Heart left ventricle (tissue), 16 donors: ENCODE results near the gene SMARCA2. TPM values are rescaled to one million over a fixed set of nuclear protein-coding genes. Genes with fewer than 3 reads are reported as not detected.

Experiments used
- ATAC-seq, 4 donors: fragments of 200-7000 bp; cut with Tn5 transposase; one replicate each; pipeline ENCODE4 v1.9.1; 2020 to 2022; ENCODE audit warnings: moderate library complexity in 4 of 4, mild to moderate bottlenecking in 3 of 4, moderate number of reproducible peaks in 1 of 4
- DNase-seq, 5 donors: peaks; one replicate each; pipeline ENCODE4 v3.0.0-alpha.2; 2020
- H3K27ac ChIP-seq, 12 donors: fragments of 200-600 bp; sonication (generic) in 4 of 12; one replicate each; pipeline versions ENCODE4 v1.5.0 to v1.8.0; 2016 to 2022; ENCODE audit warnings: mild to moderate bottlenecking in 2 of 12
- H3K27me3 ChIP-seq, 9 donors: fragments of 200-600 bp; sonication (generic) in 2 of 9; one replicate each; pipeline versions ENCODE4 v1.5.1 to v1.8.0; 2016 to 2022; ENCODE audit warnings: mild to moderate bottlenecking in 3 of 9
- H3K36me3 ChIP-seq, 9 donors: fragments of 200-600 bp; sonication (generic) in 2 of 9; one replicate each; pipeline versions ENCODE4 v1.5.0 to v1.8.0; 2018 to 2022; ENCODE audit warnings: mild to moderate bottlenecking in 2 of 9
- H3K4me1 ChIP-seq, 12 donors: fragments of 200-600 bp; sonication (generic) in 4 of 12; one replicate each; pipeline versions ENCODE4 v1.5.0 to v1.8.0; 2016 to 2022; ENCODE audit warnings: mild to moderate bottlenecking in 3 of 12
- H3K4me3 ChIP-seq, 12 donors: fragments of 200-600 bp; sonication (generic) in 4 of 12; one replicate each; pipeline versions ENCODE4 v1.5.0 to v1.8.0; 2017 to 2022; ENCODE audit warnings: mild to moderate bottlenecking in 9 of 12, moderate library complexity in 4 of 12
- H3K9me3 ChIP-seq, 12 donors: fragments of 200-600 bp; sonication (generic) in 4 of 12; one replicate each; pipeline versions ENCODE4 v1.5.0 to v1.8.0; 2016 to 2022; ENCODE audit warnings: mild to moderate bottlenecking in 1 of 12
- POLR2A ChIP-seq, 2 donors: fragments of 450-650 bp; IDR thresholded peaks; one replicate each; pipeline ENCODE4 v1.6.1; 2017; ENCODE audit warnings: antibody characterized with exemption in 2 of 2, mild to moderate bottlenecking in 2 of 2, moderate library complexity in 2 of 2
- WGBS, 4 donors: extraction: QIAGEN DNeasy Blood & Tissue Kit in 2 of 4; methylation state at CpG; one replicate each; pipeline versions ENCODE4 v1.1.5 to v1.1.7; 2013 to 2018; 5-methylcytosine and 5-hydroxymethylcytosine counted together
- intact Hi-C, 10 donors: fragments of 100-400 bp; cut with DNase I; formaldehyde crosslinking; loops; one replicate each; pipeline versions ENCODE4 v1.11.1 to v1.14.2; 2022
- polyA plus RNA-seq, 2 donors: library from polyadenylated mRNA; stranded (reverse); fragments of 200-250 nt; gene quantifications; one replicate each; pipeline ENCODE4 v1.2.3, GENCODE V29; 2013
- total RNA-seq, 9 donors: library from RNA; depleted of rRNA in 2 of 9; stranded (reverse); fragments of >200 nt in 2 of 9; fragmentation: NEBNext Ultra II Directional in 3 of 9; extraction: Animal tissue kit (Norgen Biotek cat#: 25700) in 3 of 9; gene quantifications; one replicate each; pipeline versions ENCODE4 v1.1.0 to v1.2.4, GENCODE V29; 2016 to 2023
- TF ChIP-seq, protein P1 (sequence below), 12 donors: fragments of 200-600 bp; sonication (generic) in 4 of 12; IDR thresholded peaks; one replicate each; pipeline versions ENCODE4 v1.5.0 to v1.8.0; 2018 to 2022; ENCODE audit warnings: antibody characterized with exemption in 12 of 12, mild to moderate bottlenecking in 5 of 12
- donor health status: ischemic (EF 13 %, LVEDD 7.1; RV severe dilation, severe dysfunction).
- donor health status: healthy with polysubstance abuse.
- donor health status: DM: no; HTN: yes; CAD: no.
- donor health status: DM: no; HTN: no; CAD: no.
- donor health status: ischemic (EF 25% LVEDD 6.9; RV normal size, moderate dysfunction).
- donor health status: ischemic (EF 25% LVEDD 5.7; RV mildly dilated, moderate dysfunction).
- donor health status: healthy.
- donor health status: DM: yes; HTN: yes; CAD: no.
- donor health status: ischemic (EF 35%, LVEDD 5.7; RV mildly dilated, moderate dysfunction).
- donor health status: nonischemic (EF 11% LVEDD 7.7; RV severe dilation, severe dysfunction).
- donor health status: DM: yes; HTN: yes; CAD: no.
- donor health status: PGD.
- donor health status: ischemic (EF 29% LVEDD 5.4; RV normal size, mild dysfunction).
- donor health status: nonischemic (EF 23%, LVEDD 6.1; RV moderate dilation, normal function).

The SMARCA2 gene
- total and polyA plus RNA-seq, 11 donors, result 29.3 to 149 (median 103) TPM

- Histone ChIP-seq H3K27ac (no peak overlapping the region), H3K4me1 (no peaks in the 10 kb centered on the region), H3K9me3 (no peaks in the 10 kb centered on the region), H3K27me3 (peaks cover 0 to 3% (median 0%) of the 10 kb centered on the region in 9 donors), H3K36me3 (no peaks in the 10 kb centered on the region), H3K4me3 (no peak overlapping the region)
- ATAC-seq (no peak), DNase-seq (no peak)
- TF ChIP-seq, protein P1, sequence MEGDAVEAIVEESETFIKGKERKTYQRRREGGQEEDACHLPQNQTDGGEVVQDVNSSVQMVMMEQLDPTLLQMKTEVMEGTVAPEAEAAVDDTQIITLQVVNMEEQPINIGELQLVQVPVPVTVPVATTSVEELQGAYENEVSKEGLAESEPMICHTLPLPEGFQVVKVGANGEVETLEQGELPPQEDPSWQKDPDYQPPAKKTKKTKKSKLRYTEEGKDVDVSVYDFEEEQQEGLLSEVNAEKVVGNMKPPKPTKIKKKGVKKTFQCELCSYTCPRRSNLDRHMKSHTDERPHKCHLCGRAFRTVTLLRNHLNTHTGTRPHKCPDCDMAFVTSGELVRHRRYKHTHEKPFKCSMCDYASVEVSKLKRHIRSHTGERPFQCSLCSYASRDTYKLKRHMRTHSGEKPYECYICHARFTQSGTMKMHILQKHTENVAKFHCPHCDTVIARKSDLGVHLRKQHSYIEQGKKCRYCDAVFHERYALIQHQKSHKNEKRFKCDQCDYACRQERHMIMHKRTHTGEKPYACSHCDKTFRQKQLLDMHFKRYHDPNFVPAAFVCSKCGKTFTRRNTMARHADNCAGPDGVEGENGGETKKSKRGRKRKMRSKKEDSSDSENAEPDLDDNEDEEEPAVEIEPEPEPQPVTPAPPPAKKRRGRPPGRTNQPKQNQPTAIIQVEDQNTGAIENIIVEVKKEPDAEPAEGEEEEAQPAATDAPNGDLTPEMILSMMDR (IDR thresholded peaks at IDR 0.05), result no peak
- no peak for TF ChIP-seq POLR2A (IDR thresholded peaks at IDR 0.05)
- WGBS, 4 donors, result 81 to 85% (median 83%) methylated on average over 5 of the region's 5 CpGs
- intact Hi-C loops, result no loop called here
Measured at GRCh38 chr9:1994180-1994579, 21.0 kb upstream of the SMARCA2 start.

GRCh38 chr9:1995084-1995483, 20.1 kb upstream of the SMARCA2 start:
- Histone ChIP-seq H3K9me3 (no peaks in the 10 kb centered on the region), H3K27me3 (peaks cover 0 to 3% (median 0%) of the 10 kb centered on the region in 9 donors), H3K4me3 (no peak overlapping the region), H3K4me1 (no peaks in the 10 kb centered on the region), H3K27ac (no peak overlapping the region), H3K36me3 (no peaks in the 10 kb centered on the region)
- intact Hi-C loops, result no loop called here
- DNase-seq (no peak), ATAC-seq (no peak)
- WGBS, 4 donors, result 81 to 88% (median 84%) methylated on average over 1 of the region's 1 CpG
- TF ChIP-seq, protein P1 (IDR thresholded peaks at IDR 0.05), result no peak
- no peak for TF ChIP-seq POLR2A (IDR thresholded peaks at IDR 0.05)

DNA sequence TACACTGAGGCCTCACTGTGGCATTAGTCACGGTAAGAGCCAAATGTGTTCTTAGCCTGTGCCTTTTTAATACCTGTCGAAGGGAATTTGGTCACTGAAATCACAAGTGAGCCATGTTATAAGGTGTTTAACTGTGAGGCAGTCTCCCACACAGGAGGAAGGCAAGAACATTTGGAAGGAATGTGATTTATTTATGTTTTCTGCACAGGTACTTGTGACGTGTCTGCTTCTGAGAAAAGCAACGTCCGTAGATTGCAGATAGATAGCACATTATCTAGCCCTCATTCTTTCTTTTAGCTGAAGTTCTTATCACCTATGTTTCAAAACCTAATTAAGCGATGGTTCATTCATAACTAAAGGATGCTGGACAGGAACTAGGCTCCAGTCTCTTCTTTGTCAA, 19.0 kb upstream of the SMARCA2 start:
- no peaks in the 10 kb centered on the region for H3K36me3 ChIP-seq
- peaks cover 0 to 3% (median 0%) of the 10 kb centered on the region in 9 donors for H3K27me3 ChIP-seq
- no peaks in the 10 kb centered on the region for H3K9me3 ChIP-seq
- TF ChIP-seq, protein P1 (IDR thresholded peaks at IDR 0.05), result no peak
- TF ChIP-seq POLR2A (IDR thresholded peaks at IDR 0.05), result no peak
- WGBS, 4 donors, result 83 to 87% (median 84%) methylated on average over 6 of the region's 6 CpGs
- intact Hi-C loops, result no loop called here
- H3K4me3 ChIP-seq, result no peak overlapping the region
- no peak overlapping the region for H3K27ac ChIP-seq
- ATAC-seq (no peak), DNase-seq (no peak)
- H3K4me1 ChIP-seq, result no peaks in the 10 kb centered on the region

GRCh38 chr9:1997646-1998045, 17.5 kb upstream of the SMARCA2 start:
- DNase-seq, result no peak

More at GRCh38 chr9:1997646-1998045, 17.5 kb upstream of the SMARCA2 start:
- no peak for TF ChIP-seq POLR2A (IDR thresholded peaks at IDR 0.05)
- TF ChIP-seq, protein P1 (IDR thresholded peaks at IDR 0.05), result no peak
- Histone ChIP-seq H3K36me3 (no peaks in the 10 kb centered on the region), H3K4me3 (no peak overlapping the region), H3K9me3 (no peaks in the 10 kb centered on the region), H3K27me3 (peaks cover 0 to 3% (median 0%) of the 10 kb centered on the region in 9 donors), H3K4me1 (no peaks in the 10 kb centered on the region), H3K27ac (no peak overlapping the region)
- WGBS, 4 donors, result 81 to 89% (median 86%) methylated on average over 2 of the region's 2 CpGs
- no peak for ATAC-seq
- intact Hi-C loops, result no loop called here
